GM21825 (cell line): ENCODE measurements around the gene DIP2B.

Experiments
- ATAC-seq: cut with Tn5 transposase; IDR thresholded peaks from one replicate; pipeline ENCODE4 v1.9.1; 2021; ENCODE audit warnings: mild to moderate bottlenecking, moderate library complexity; ENCODE audit not compliant: unreplicated experiment

DIP2B gene

DNA sequence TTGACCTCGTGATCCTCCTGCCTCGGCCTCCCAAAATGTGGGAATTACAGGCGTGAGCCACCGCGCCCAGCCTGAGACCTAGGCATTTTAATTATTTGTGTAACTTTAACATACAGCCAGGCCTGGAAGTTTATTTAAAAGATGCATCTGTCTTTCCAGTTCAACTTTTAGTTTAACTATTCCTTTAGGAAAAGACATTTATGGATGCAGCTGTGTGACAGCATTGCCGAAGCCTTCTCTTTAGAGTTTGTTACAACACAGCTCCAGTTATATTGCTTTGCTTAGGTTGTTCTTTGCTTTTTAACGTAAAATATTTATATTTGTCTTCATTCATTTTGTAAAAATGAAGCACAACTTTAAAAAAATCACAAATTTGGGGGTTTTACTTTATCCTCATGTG is 67.0 kb downstream of the DIP2B start:
- no peak for ATAC-seq

DNA sequence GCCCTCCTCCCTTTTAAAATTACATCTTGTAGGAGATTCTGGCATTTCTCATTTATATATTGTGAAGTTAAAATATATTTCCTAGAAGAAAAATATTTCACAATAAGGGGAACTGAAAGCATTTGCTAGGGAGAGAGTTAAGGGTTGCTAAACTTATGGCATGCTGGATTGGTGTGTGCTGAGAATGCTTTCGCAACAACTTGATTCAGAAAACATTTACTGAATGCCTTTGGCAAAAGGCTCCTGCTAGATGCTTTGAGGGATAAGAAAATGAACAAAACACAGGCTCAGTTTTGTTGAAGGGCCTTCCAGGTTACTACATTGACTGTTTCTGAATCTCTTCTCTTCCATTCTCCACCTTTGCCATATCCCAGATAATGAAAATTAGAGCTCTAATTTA is 67.5 kb downstream of the DIP2B start:
- no peak for ATAC-seq

DNA sequence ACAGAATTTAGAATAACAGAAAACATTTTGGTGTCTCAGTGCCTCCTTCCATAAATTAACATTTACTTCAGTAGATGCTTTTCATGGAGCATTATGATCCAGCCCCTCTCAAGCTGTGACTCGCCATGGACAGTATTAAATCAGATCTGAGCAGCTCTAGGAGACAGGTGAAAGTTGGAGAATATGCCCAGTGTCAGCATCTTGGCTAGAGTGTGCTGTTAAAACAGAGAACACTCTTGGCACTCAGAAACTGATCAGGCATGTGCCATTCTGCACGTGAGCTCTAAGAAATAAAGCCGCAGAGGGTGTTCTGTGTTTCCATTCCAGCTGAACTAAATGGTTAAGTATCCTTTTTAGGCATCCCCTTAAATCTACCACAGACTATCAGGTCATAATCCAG is 68.0 kb downstream of the DIP2B start:
- ATAC-seq: no peak

DNA sequence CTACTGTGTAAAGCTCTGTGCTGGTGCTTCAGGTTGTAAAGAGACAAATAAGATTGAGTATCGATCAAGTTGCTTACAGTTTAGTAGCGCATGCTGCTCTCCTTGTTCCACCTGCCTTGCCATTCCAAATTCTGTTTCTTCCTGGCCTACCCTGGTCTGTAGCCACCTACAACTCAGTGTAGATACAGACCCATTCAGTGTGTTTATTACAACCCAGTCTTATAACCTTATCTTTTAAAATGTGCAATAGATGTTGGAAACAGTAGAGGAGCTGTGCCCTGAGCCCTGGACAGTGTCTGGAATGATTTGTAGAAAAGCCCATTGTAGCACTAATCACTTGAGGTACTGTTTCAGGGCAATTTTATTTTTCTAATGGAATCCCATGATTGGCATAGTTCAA is 68.5 kb downstream of the DIP2B start:
- ATAC-seq: no peak

DNA sequence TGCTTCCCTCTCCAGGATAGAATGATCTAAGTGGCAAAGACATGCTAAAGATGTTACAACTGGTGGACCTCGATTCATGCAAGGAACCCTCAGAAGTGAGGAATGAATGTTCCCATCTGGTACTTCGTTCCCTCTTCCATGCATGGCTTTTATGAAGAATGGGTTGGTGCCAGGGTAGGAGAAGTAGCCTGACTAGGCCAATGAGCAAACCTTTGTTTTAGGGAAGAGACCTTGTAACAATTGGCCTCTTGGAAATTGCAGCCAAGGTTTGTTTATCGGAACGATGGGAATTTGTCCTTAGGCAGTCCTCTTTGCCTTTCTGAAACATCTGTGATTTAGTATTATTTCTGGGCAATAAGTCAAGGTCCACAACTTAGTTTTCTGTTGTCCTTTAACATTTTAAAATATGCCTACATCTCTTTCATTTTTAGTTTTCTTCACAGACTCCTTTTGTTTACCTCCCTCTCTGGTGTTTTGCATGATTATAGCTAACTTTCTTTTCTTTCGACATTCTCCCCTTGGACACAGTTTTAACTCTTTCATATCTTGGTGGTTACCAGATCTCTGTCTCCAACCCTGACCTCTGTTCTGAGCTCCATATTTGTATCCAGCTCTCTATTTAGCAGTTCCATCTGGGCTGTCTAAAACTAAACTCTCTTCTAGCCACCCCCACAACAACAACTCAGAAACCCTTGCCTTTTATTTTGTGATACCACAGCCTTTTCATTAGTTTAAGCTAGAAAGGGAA is 70.0 kb downstream of the DIP2B start:
- ATAC-seq: no peak

DNA sequence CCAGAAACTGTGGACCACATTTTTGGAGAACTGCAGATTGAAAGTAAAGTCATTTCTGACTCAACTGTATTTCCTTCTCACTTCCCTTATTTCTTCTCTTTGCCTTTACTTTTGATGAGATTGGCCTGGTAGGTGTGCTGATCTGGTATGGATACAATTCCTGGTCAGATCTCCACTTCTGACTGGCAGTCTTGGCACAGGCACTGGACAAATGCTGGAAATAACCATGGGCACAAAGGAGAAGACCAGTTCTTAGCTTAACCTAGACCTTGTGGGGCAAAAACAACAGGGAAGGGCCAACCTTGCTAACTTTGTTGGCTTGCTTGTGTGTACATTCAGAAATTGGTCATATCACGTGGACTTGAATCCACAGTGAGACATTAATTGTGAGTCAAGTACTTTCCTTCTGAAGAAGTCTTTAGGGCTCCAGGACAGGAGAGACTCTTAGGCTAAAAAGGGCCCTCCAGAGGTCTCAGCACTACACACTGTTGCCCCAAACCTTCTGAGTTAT is 75.0 kb downstream of the DIP2B start:
- ATAC-seq: no peak

DNA sequence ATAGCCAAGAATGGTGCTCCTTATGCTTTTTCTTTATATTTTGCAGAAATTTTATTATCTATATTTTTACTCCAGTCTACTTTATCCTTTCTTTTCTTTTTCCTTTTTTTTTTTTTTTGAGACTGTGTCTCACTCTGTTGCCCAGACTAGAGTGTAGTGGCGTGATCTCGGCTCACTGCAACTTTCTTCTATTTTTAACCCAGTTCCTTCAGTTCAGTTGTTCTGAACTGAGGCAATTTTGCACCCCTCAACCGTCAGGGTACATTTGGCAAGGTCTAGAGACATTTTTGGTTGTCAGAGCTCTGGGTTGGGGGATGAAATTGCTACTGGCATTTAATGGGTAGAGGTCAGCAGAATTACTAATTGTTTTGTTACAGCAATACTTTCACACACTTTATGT is 75.7 kb downstream of the DIP2B start:
- no peak for ATAC-seq

DNA sequence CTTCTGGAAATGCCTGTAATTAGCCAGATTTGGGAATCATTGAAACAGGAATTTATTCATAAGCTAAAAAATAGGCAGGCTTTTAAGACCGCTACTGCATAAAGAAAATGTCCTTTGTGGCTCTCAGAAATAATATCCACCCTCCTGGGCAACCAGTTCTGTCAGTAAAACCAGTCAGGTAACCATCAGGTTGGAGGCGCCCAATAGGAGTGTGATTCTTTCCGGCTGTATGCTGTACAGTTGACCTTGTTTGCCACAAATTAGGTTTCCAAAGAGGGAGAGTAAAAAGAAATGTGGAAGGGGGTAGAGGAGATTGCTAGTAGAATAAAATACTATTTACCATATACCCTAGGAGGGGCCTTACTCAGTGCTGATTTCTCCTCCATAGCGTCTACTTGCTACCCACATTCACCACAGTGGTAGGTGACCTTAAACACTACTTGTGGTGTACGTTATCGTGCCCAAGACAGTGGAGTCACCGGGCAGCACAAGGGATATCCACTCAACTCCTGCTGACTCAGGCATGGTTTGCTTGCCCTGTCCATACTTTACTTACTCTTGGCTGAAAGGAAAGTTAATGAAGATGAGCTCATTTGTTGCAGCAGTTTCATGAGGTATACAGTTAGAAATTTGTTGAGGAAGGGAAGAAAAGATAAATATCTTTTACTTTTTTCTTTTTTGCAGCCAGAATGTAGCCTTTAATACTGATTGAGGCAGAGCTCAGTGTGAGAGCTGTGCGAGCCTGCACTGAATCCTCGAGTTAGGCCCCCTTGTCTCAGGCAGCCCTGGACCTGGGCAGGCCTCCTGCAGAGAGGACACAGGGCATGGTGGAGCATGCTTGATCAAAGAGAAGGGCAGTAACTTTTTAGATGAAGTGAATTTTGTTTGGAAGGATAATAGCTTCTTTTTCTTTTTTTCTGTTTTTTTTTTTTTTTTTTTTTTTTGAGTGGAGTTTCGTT is 76.7 kb downstream of the DIP2B start:
- no peak for ATAC-seq

DNA sequence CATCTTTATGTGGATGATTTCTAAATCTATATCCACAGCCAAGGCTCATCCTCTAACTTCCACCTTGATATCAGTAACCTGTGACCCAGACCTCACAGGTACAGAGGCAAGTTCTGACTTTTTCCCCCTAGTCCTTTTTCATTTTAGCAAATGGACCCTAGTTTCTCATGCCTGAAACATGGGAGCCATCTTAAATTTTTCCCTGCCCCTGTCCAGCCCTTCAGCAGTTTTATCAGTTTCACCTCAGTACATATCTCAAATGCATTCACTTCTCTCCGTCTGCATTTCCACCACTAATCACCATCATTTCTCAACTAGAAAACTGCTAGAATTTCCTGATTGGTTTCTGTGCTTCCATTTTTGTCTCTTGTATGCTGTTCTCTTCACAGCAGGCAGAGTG is 79.3 kb downstream of the DIP2B start:
- no peak for ATAC-seq

DNA sequence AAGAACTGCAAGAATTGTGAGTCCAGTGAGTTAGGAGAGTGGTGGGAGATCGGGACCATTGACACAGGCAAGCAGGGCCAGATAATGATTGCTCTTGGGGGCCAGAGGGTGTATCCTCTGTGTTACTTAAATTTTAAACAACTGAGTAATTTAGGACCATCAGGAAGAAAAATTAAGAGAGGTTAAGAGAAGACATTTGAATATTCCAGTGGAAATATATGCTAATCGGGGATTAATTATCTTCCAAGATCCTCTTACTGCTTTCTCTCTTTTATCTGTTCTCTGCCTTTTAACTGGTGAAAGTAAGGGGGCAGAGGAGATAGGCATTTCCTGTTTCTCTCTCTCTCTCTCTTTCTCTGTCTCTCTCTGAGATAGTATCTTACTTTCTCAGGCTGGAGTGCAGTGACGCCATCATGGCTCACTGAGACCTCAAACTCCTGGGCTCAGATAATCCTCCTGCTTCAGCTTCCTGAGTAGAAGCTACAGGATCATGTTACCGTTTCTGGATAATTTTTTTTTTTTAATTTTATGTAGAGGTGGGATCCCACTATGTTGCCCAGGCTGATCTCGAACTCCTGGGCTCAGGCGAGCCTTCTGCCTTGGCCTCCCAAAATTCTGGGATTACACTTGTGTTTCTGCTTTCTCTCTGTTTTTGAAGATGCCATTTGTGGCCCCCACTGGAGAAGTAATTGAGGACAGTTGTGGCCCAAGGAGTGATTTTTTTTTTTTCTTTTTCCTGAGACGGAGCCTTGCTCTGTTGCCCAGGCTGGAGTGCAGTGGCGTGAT is 85.1 kb downstream of the DIP2B start:
- ATAC-seq: no peak

DNA sequence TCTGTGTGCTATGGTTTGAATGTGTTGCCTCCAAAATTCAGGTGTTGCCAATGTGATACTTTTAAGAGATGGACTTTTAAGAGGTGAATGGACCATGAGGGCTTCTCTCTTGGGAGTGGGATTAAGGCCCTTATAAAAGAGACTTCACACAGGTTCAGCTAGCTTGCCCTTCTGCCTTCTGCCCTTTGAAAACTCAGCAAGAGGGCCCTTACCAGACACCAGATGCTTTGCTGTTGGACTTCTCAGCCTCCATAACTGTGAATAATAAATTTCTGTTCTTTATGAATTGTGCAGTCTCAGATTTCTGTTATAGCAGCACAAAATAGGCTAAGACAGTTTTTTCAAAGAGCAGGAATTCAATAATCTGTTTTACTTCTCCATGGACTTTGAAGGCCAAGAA is 86.1 kb downstream of the DIP2B start:
- no peak for ATAC-seq

DNA sequence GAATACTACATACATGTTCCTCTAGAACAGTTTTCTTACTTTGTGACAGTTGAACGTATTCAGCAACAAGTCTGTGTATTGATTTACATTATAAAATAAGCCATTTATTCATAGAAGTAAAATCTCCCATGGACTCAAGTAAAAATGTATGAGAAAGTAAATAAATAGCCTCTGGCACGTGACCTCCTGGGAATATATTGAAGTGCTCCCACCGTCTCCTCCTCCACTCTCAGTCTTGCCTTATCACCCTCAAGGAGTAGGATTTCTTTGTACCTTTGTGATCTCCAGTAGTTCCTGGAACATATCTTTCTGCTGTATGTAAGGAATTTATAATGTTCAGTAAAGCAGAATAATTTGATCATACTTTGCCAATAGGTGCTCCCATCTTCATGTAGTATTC is 90.9 kb downstream of the DIP2B start:
- ATAC-seq: no peak

DNA sequence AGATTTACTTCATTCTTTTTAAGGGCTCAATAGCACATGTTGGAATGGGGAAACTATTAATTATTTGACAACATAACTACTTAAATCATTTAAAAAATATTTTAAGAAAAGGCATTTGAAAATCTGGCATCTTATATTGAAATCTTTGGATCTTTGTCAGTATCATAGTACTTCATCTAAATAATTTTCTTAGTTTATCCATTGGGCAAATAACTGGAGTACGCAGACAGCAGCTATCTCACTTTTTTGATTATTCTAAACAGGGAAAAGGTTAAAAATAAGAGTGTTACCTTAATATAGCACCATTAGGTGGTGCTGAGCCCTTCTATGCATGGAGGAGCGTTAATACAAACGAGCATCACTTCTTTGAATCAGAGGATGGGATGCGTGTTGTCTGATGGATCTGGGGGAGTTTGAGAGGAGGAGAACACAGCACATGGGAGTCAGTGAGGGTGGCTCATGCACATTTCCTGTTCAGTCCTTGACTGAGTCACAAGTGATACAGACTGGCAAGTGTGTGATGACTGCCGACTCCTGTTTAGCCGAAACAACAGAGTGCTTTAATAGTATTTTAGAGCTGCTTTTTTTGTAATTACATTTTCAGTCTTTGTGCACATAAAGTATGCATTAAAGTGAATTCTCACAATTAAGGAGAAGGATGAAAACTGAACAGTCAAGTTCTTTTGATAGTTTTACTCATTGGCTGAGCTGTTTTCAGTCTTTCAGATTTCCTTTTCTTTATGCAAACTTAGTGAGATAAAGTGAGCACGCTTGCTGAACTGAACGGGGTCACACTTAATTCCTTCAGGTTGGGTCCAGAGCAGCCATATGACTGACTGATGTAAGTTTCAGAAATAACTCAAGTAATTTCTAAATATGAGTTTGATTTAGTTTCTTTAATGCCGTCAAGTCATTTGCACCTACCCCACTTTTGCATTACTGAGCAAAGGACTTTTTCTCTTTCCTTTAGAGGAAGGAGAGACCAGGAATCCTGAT is 92.7 kb downstream of the DIP2B start:
- ATAC-seq: peak; percentile 89

DNA sequence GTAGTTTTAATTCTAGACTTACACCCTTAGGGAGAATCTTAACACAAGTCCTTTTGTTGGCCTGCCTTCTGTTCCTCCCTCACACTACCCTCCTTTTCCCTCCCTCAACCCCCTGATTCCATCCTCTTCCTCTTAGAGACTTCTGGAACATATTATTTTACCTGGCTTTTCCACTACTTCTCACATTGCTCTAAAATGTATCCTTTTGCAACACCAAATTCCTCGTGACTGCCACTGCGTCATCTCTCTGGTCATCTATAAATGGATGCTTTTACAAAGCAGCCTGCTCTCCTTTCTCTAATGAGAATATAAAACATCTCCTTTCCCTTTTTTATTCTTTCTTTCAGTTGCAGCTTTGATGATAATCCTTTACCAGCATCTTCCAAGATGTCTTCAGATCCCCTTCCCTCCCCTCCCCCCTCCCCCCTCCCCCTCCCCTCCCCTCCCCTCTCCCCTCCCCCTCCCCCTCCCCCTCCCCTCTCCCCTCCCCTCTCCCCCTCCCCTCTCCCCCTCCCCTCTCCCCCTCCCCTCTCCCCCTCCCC is 93.6 kb downstream of the DIP2B start:
- no peak for ATAC-seq

DNA sequence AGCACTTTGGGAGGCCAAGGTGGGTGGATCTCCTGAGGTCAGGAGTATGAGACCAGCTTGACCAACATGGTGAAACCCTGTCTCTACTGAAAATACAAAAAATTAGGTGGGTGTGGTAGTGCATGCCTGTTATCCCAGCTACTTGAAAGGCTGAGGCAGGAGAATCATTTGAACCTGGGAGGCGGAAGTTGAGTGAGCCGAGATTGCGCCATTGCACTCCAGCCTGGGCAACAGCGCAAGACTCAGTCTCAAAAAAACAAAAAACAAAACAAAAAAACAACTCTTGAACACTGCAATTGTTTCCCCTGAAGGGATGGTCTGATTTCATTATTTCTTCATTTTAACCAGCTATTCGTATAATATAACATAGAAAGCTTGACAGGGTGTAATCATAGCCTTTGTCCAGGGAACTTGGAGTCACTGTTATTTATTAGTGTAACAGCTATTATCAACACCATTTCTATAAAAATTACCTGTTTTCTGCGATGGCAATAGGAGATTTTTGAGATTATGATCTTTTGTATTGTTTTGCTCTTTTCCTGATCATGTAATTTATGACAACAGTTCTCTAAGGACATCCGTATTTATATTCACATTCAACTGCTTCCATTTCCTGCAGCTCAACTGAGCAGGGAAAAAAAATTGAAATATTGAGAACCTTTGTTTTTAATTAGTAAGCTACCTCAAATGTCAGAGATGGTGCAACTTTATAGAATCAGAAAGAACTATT is 94.7 kb downstream of the DIP2B start:
- no peak for ATAC-seq

DNA sequence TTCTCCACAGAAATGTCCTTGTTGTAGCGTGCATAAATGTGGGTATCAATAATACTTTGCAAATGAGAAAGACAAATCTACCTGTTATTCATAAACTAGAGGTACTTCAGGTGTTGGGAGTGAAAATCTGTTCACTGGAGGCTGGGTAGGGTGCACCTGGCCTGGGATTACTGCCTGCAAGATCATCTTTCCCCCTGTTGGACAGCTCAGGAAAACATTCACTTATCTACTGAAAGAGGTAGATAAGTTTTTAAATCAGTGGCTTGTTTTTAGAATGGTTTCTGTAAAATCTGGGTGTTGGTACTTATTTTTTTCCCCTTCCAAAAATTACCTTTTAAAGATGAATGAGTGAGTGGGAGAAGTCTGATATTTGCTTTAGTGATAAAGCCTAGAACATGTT is 95.6 kb downstream of the DIP2B start:
- no peak for ATAC-seq

DNA sequence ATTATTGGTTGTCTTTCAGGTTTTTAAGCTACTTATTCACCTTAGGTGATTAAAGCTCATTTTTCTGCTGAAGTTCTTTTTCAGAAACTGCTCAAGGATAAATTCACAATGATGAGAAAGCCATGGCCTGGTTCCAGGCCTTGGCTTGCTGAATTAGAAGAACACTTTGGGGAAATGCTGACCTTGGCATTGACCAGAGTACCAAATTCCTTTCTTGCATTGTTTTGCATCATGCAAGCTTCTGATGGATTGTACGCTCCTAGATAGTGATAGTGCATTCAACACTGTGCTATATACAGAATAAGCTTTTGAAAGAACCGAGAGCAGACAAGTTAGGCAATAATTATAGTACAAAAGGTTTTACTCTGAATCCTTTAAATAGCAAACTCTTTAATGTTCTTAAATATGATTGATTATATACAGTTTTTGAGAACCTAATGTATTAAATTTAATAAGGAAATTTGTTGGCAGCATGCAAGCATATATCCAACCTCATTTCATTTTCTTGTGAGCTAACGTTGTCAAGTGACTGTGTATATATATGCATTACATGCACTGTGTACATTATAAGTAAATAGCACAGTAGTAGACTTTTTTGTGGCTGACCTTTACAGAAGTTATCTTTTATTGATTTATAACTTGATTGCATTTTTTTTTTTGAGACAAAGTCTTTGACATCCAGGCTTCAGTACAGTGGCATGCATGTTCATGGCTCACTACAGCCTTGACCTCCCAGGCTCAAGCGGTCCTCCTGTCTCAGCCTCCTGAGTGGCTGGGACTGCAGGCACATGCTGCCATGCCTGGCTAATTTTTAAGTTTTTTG is 99.2 kb downstream of the DIP2B start:
- ATAC-seq: no peak

DNA sequence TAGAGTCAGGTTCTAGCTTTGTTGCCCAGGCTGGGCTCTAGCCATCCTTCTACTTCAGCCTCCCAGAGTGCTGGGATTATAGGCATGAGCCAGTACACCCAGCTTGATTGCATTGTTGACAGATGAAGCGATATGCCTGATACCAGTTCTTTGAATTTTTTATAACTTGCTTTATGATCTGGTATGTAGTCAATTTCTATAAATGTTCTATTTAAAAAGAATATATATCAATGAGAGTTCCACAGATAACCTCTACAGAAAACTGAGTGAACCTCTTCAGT is 99.8 kb downstream of the DIP2B start:
- no peak for ATAC-seq
